Measurements from ENCODE around the gene MYBPC3. TPM values are rescaled to one million over a fixed set of nuclear protein-coding genes. Genes with fewer than 3 reads are reported as not detected.

Gene MYBPC3
- total and polyA plus RNA-seq, 2 donors (not counting 3 experiments of a cell fraction or from before 2014, with no cell fraction given): not detected

- Histone ChIP-seq H3K36me3 (ENCODE audit: control insufficient read depth in 2 of 2, extremely low read depth in 1 of 2, insufficient read depth in 2 of 2, low read length in 2 of 2) (peaks cover 38 to 58% of the 10 kb centered on the region in 2 experiments), H2AFZ (ENCODE audit: low read depth, low read length) (no peak overlapping the region), H3K27ac (ENCODE audit: insufficient read depth, low read depth, low read length) (no peak overlapping the region), H3K4me3 (replicated peaks in 1 of 3; ENCODE audit: insufficient read depth in 1 of 3, low read depth in 1 of 3, low read length in 3 of 3) (no peak overlapping the region), H3K9me1 (replicated peaks; ENCODE audit: control insufficient read depth, extremely low read depth, insufficient read depth, low read length) (no peaks in the 10 kb centered on the region), H3K9ac (replicated peaks; ENCODE audit: extremely low read depth, insufficient read depth, low read length) (no peak overlapping the region), H3K27me3 (ENCODE audit: control insufficient read depth in 2 of 2, insufficient read depth in 2 of 2, low read length in 2 of 2) (no peaks in the 10 kb centered on the region), H3K4me2 (ENCODE audit: insufficient read depth, low read length) (no peak overlapping the region), H3K79me2 (ENCODE audit: control insufficient read depth, insufficient read depth, low read length) (no peaks in the 10 kb centered on the region), H4K20me1 (replicated peaks; ENCODE audit: control insufficient read depth, extremely low read depth, insufficient read depth, low read length) (no peaks in the 10 kb centered on the region), H3K4me1 (ENCODE audit: control insufficient read depth, extremely low read depth, insufficient read depth, low read length) (no peaks in the 10 kb centered on the region), H3K9me3 (replicated peaks; ENCODE audit: control insufficient read depth, insufficient read depth, low read length) (no peaks in the 10 kb centered on the region)
- dilution Hi-C loops (cut with MboI; ENCODE audit: extremely low pct_ligation_motif_present, low sequenced_read_pairs): no loop called here
- TF ChIP-seq GATA2 (IDR thresholded peaks at IDR 0.05; ENCODE audit: insufficient read depth, insufficient read length, low read depth, low read length) (no peak), POLR2A (IDR thresholded peaks at IDR 0.05; ENCODE audit: low read depth, low read length) (no peak), POLR2AphosphoS5 (IDR thresholded peaks at IDR 0.05; ENCODE audit: insufficient read depth, low read depth, low read length) (no peak), FOS (IDR thresholded peaks at IDR 0.05; ENCODE audit: borderline replicate concordance, insufficient read depth, low read length) (no peak), MYC (IDR thresholded peaks at IDR 0.05; ENCODE audit: low read depth, low read length) (no peak), JUN (IDR thresholded peaks at IDR 0.05; ENCODE audit: borderline replicate concordance, insufficient read depth, insufficient read length, low read depth) (no peak), MAX (IDR thresholded peaks at IDR 0.05; ENCODE audit: insufficient read depth, insufficient read length) (no peak), EZH2 (IDR thresholded peaks at IDR 0.05; ENCODE audit: borderline replicate concordance, low read depth, low read length, severe bottlenecking) (no peak)
- TF ChIP-seq, protein P1, sequence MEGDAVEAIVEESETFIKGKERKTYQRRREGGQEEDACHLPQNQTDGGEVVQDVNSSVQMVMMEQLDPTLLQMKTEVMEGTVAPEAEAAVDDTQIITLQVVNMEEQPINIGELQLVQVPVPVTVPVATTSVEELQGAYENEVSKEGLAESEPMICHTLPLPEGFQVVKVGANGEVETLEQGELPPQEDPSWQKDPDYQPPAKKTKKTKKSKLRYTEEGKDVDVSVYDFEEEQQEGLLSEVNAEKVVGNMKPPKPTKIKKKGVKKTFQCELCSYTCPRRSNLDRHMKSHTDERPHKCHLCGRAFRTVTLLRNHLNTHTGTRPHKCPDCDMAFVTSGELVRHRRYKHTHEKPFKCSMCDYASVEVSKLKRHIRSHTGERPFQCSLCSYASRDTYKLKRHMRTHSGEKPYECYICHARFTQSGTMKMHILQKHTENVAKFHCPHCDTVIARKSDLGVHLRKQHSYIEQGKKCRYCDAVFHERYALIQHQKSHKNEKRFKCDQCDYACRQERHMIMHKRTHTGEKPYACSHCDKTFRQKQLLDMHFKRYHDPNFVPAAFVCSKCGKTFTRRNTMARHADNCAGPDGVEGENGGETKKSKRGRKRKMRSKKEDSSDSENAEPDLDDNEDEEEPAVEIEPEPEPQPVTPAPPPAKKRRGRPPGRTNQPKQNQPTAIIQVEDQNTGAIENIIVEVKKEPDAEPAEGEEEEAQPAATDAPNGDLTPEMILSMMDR (IDR thresholded peaks at IDR 0.05; ENCODE audit: extremely low read depth in 1 of 2, insufficient read depth in 1 of 2, low read depth in 1 of 2, low read length in 2 of 2): no peak
- intact Hi-C loops (cut with micrococcal nuclease): no loop called here
- no peak for FAIRE-seq
- no TSS peak for BruUV-seq (replicated peaks)
- no peak for DNase-seq (ENCODE audit: low read depth, low spot score)
- CTCF ChIA-PET: no interaction called here
- POLR2A ChIA-PET: no interaction called here
These were observed 70.0 kb downstream of the MYBPC3 start for GRCh38 chr11:47282462-47282861.

Small RNA genes lying within 50 kb of the gene (microRNA-seq; reads per million reads assigned to microRNA genes)
- gene MIR4487 (ENCODE audit: borderline number of aligned reads, borderline replicate concordance): not detected

Small RNA genes lying within 50 kb of the gene (small RNA-seq; reads per million reads assigned to genes)
- not detected for gene MIR4487 (ENCODE audit: insufficient read depth, insufficient read length, low read depth, low replicate concordance)

Other genes with a start within 250 kb of the MYBPC3 start
- gene ARFGAP2, start 175.8 kb downstream of the MYBPC3 start, total RNA-seq: 78.9 and 84.3 TPM in 2 replicates
- 101 and 108 TPM in 2 replicates for gene ARFGAP2, start 175.8 kb downstream of the MYBPC3 start, polyA plus RNA-seq
- gene PACSIN3, start 166.3 kb downstream of the MYBPC3 start, total RNA-seq: 27.2 and 29.0 TPM in 2 replicates
- 14.7 and 15.2 TPM in 2 replicates for gene PACSIN3, start 166.3 kb downstream of the MYBPC3 start, polyA plus RNA-seq
- 92.4 and 112 TPM in 2 replicates for gene DDB2, start 137.7 kb downstream of the MYBPC3 start, total RNA-seq
- gene DDB2, start 137.7 kb downstream of the MYBPC3 start, polyA plus RNA-seq: 86.1 and 96.6 TPM in 2 replicates
- 35.6 and 39.7 TPM in 2 replicates for gene ACP2, start 103.9 kb downstream of the MYBPC3 start, total RNA-seq
- 49.2 and 52.6 TPM in 2 replicates for gene ACP2, start 103.9 kb downstream of the MYBPC3 start, polyA plus RNA-seq
- gene NR1H3, start 94.7 kb downstream of the MYBPC3 start, total RNA-seq: 7.4 and 9.8 TPM in 2 replicates
- gene NR1H3, start 94.7 kb downstream of the MYBPC3 start, polyA plus RNA-seq: 16.3 and 19.1 TPM in 2 replicates
- gene MADD, start 82.6 kb downstream of the MYBPC3 start, total RNA-seq: 36.8 and 38.5 TPM in 2 replicates
- gene MADD, start 82.6 kb downstream of the MYBPC3 start, polyA plus RNA-seq: 25.5 and 35.3 TPM in 2 replicates
- gene SPI1, start 25.8 kb upstream of the MYBPC3 start, total RNA-seq: not detected in 2 replicates
- gene SPI1, start 25.8 kb upstream of the MYBPC3 start, polyA plus RNA-seq: not detected in 2 replicates
- gene SLC39A13, start 55.9 kb upstream of the MYBPC3 start, total RNA-seq: 86.3 and 91.9 TPM in 2 replicates
- 94.3 and 124 TPM in 2 replicates for gene SLC39A13, start 55.9 kb upstream of the MYBPC3 start, polyA plus RNA-seq
- gene PSMC3, start 73.7 kb upstream of the MYBPC3 start, total RNA-seq: 202 and 203 TPM in 2 replicates
- 153 and 179 TPM in 2 replicates for gene PSMC3, start 73.7 kb upstream of the MYBPC3 start, polyA plus RNA-seq
- 1.6 TPM in 2 replicates for gene RAPSN, start 96.4 kb upstream of the MYBPC3 start, total RNA-seq
- gene RAPSN, start 96.4 kb upstream of the MYBPC3 start, polyA plus RNA-seq: 0.18 and 0.27 TPM in 2 replicates
- 113 and 120 TPM in 2 replicates for gene CELF1, start 200.4 kb upstream of the MYBPC3 start, total RNA-seq
- gene CELF1, start 200.4 kb upstream of the MYBPC3 start, polyA plus RNA-seq: 58.9 and 66.3 TPM in 2 replicates
- 44.6 and 46.6 TPM in 2 replicates for gene PTPMT1, start 212.9 kb upstream of the MYBPC3 start, total RNA-seq
- 83.1 and 96.9 TPM in 2 replicates for gene PTPMT1, start 212.9 kb upstream of the MYBPC3 start, polyA plus RNA-seq
- gene KBTBD4, start 226.3 kb upstream of the MYBPC3 start, total RNA-seq: 16.3 and 16.6 TPM in 2 replicates
- 23.2 and 24.9 TPM in 2 replicates for gene KBTBD4, start 226.3 kb upstream of the MYBPC3 start, polyA plus RNA-seq
- gene NDUFS3, start 226.4 kb upstream of the MYBPC3 start, total RNA-seq: 91.8 and 99.7 TPM in 2 replicates
- gene NDUFS3, start 226.4 kb upstream of the MYBPC3 start, polyA plus RNA-seq: 149 and 169 TPM in 2 replicates
- gene FAM180B, start 234.0 kb upstream of the MYBPC3 start, total RNA-seq: not detected in 2 replicates
- gene FAM180B, start 234.0 kb upstream of the MYBPC3 start, polyA plus RNA-seq: not detected in 2 replicates
- gene C1QTNF4, start 241.7 kb upstream of the MYBPC3 start, total RNA-seq: 1.7 and 1.8 TPM in 2 replicates
- gene C1QTNF4, start 241.7 kb upstream of the MYBPC3 start, polyA plus RNA-seq: 5.4 and 7.5 TPM in 2 replicates

Measured in endothelial cell of umbilical vein (primary cell).